ENCODE data around the gene FBN1. TPM values are rescaled to one million over a fixed set of nuclear protein-coding genes. Genes with fewer than 3 reads are reported as not detected.

Gene FBN1
- total and polyA plus RNA-seq, 2 experiments from 2014 or later: 1.9 to 3.8 TPM

GRCh38 chr15:48514103-48514816, 131.2 kb downstream of the FBN1 start:
- Histone ChIP-seq H3K4me2 (no peak overlapping the region), H2AFZ (no peak overlapping the region), H3K27ac (ENCODE audit: low read depth) (no peak overlapping the region), H3K36me3 (ENCODE audit: insufficient read depth) (no peaks in the 10 kb centered on the region), H3K4me3 (no peak overlapping the region), H3K79me2 (replicated peaks; ENCODE audit: insufficient read depth) (no peaks in the 10 kb centered on the region), H4K20me1 (replicated peaks; ENCODE audit: insufficient read depth) (no peaks in the 10 kb centered on the region), H3K4me1 (ENCODE audit: insufficient read depth) (no peaks in the 10 kb centered on the region), H3F3A (replicated peaks; ENCODE audit: low read depth) (no peaks in the 10 kb centered on the region), H3K27me3 (ENCODE audit: insufficient read depth) (no peaks in the 10 kb centered on the region), H3K9me2 (ENCODE audit: insufficient read depth) (no peaks in the 10 kb centered on the region; the same call in 1 of the 2 replicates)
- TF ChIP-seq JUNB (IDR thresholded peaks at IDR 0.05; ENCODE audit: unreplicated experiment) (no peak), NANOG (IDR thresholded peaks at IDR 0.05; ENCODE audit: borderline replicate concordance) (no peak), POLR2AphosphoS5 (IDR thresholded peaks at IDR 0.05; ENCODE audit: low read depth) (no peak), EZH2phosphoT487 (IDR thresholded peaks at IDR 0.05; ENCODE audit: unreplicated experiment) (no peak), ZNF462 (CRISPR knock-in tag; IDR thresholded peaks at IDR 0.05) (no peak), CREB1 (CRISPR knock-in tag; IDR thresholded peaks at IDR 0.05; ENCODE audit: low read depth) (no peak), ZNF114 (CRISPR knock-in tag; IDR thresholded peaks at IDR 0.05) (no peak), ETS1 (IDR thresholded peaks at IDR 0.05) (no peak), ZNF331 (CRISPR knock-in tag; IDR thresholded peaks at IDR 0.05; ENCODE audit: low read depth) (no peak), STAT1 (IDR thresholded peaks at IDR 0.05; ENCODE audit: unreplicated experiment) (no peak), EZH2 (IDR thresholded peaks at IDR 0.05; ENCODE audit: low read depth, unreplicated experiment) (no peak), CTCF (conservative IDR thresholded peaks at IDR 0.05; ENCODE audit: low read depth in 2 of 2) (no peak), REST (IDR thresholded peaks at IDR 0.05; ENCODE audit: unreplicated experiment) (no peak)
- DNase-seq (ENCODE audit: low spot score) (no peak), ATAC-seq (no peak)
- Mint-ChIP-seq H3K4me3 (no peak overlapping the region), H3K27ac (no peak overlapping the region), H3K36me3 (ENCODE audit: low read depth) (no peaks in the 10 kb centered on the region), H3K4me1 (peaks cover 5% of the 10 kb centered on the region; the same call in 1 of the 3 replicates), H3K9me3 (no peaks in the 10 kb centered on the region), H3K27me3 (ENCODE audit: insufficient read depth, low read depth, poor library complexity) (no peaks in the 10 kb centered on the region)
